HepG2 (cell line): ENCODE results near the gene PHB1. TPM values are rescaled to one million over a fixed set of nuclear protein-coding genes. Genes with fewer than 3 reads are reported as not detected.

Experiments used
- ARID4A ChIP-seq: sonication (generic); formaldehyde crosslinking; IDR thresholded peaks from 2 replicates; pipeline ENCODE4 v1.5.0; 2020; ENCODE audit warnings: mild to moderate bottlenecking, missing genetic modification reagents, borderline replicate concordance
- ATRX ChIP-seq: sonication (generic); formaldehyde crosslinking; IDR thresholded peaks from 2 replicates; pipeline ENCODE4 v1.4.0; 2020; ENCODE audit warnings: missing genetic modification reagents, borderline replicate concordance
- FOXP4 ChIP-seq: sonication (generic); formaldehyde crosslinking; IDR thresholded peaks from 2 replicates; pipeline ENCODE4 v1.4.0; 2020; ENCODE audit warnings: missing genetic modification reagents
- KIAA2018 ChIP-seq: sonication (generic); formaldehyde crosslinking; IDR thresholded peaks from 2 replicates; pipeline ENCODE4 v1.5.0; 2020; ENCODE audit warnings: mild to moderate bottlenecking, missing genetic modification reagents, borderline replicate concordance
- TGIF2 ChIP-seq: IDR thresholded peaks from 2 replicates; pipeline ENCODE4 v1.6.1; 2016; ENCODE audit warnings: control low read depth, missing compliant biosample characterization
- TOPORS ChIP-seq: sonication (generic); formaldehyde crosslinking; IDR thresholded peaks from 2 replicates; pipeline ENCODE4 v1.8.0; 2023; ENCODE audit warnings: mild to moderate bottlenecking, missing genetic modification reagents
- ZFP36 ChIP-seq: fragments of 150-350 bp; IDR thresholded peaks from 2 replicates; pipeline ENCODE4 v1.6.1; 2018; ENCODE audit warnings: borderline replicate concordance, low read length, low read depth; ENCODE audit not compliant: partially characterized antibody
- ZFP62 ChIP-seq: sonication (generic); formaldehyde crosslinking; IDR thresholded peaks from 2 replicates; pipeline ENCODE4 v1.4.0; 2020; ENCODE audit warnings: missing genetic modification reagents
- ZNF446 ChIP-seq: sonication (generic); formaldehyde crosslinking; IDR thresholded peaks from 2 replicates; pipeline ENCODE4 v1.5.0; 2020; ENCODE audit warnings: mild to moderate bottlenecking, missing genetic modification reagents
- ZSCAN30 ChIP-seq: sonication (generic); formaldehyde crosslinking; IDR thresholded peaks from 2 replicates; pipeline ENCODE4 v1.5.0; 2020; ENCODE audit warnings: mild to moderate bottlenecking, missing genetic modification reagents
- polyA plus RNA-seq, 8 experiments: library from polyadenylated mRNA; depleted of rRNA in 3 of 8; stranded (reverse) in 7 of 8; unstranded in 1 of 8; fragments of >200 nt; fragmentation: Illumina TruSeq in 4 of 8; extraction: Trizol in 4 of 8; gene quantifications; 2 replicates each; pipeline versions ENCODE4 v1.2.1 to v1.2.3, GENCODE V29; 2011 to 2016; ENCODE audit warnings: low read depth in 4 of 8, missing spikeins in 1 of 8, mixed read lengths in 1 of 8; ENCODE audit not compliant: insufficient read depth in 1 of 8
- total RNA-seq, 5 experiments: library from RNA; depleted of rRNA; stranded (reverse); fragments of >200 nt; fragmentation: Illumina TruSeq; extraction: Trizol; gene quantifications; 2 replicates each; pipeline ENCODE4 v1.2.3, GENCODE V29; 2016; ENCODE audit warnings: low read depth in 1 of 5
- TF ChIP-seq, protein P1 (sequence below): sonication (generic); formaldehyde crosslinking; IDR thresholded peaks from 2 replicates; pipeline ENCODE4 v1.4.0; 2020; ENCODE audit warnings: mild to moderate bottlenecking, missing genetic modification reagents, borderline replicate concordance

Gene PHB1
- total and polyA plus RNA-seq, 2 of the 13 experiments (the other 11 are each of a cell fraction or from before 2014, with no cell fraction given), result 515 to 688 TPM

GRCh38 chr17:49361129-49361901 lies 53.4 kb downstream of the PHB1 start (continued):
- TF ChIP-seq FOXP4 (CRISPR knock-in tag) (0 out of 2 replicates have a peak, but pooled peaks have one; percentile 20), ZFP36 (no peak), ARID4A (peak; percentile 56), ZFP62 (CRISPR knock-in tag) (no peak), TGIF2 (no peak; the same call in none of the 2 replicates), ZNF446 (CRISPR knock-in tag) (peak; percentile 87; the same call in 1 of the 2 replicates), ATRX (CRISPR knock-in tag) (no peak), TOPORS (CRISPR knock-in tag) (no peak), ZSCAN30 (no peak), KIAA2018 (no peak)
- TF ChIP-seq, protein P1, sequence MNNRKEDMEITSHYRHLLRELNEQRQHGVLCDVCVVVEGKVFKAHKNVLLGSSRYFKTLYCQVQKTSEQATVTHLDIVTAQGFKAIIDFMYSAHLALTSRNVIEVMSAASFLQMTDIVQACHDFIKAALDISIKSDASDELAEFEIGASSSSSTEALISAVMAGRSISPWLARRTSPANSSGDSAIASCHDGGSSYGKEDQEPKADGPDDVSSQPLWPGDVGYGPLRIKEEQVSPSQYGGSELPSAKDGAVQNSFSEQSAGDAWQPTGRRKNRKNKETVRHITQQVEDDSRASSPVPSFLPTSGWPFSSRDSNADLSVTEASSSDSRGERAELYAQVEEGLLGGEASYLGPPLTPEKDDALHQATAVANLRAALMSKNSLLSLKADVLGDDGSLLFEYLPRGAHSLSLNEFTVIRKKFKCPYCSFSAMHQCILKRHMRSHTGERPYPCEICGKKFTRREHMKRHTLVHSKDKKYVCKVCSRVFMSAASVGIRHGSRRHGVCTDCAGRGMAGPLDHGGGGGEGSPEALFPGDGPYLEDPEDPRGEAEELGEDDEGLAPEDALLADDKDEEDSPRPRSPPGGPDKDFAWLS (CRISPR knock-in tag), result no peak
